ENCODE data around the gene PARP16. TPM values are rescaled to one million over a fixed set of nuclear protein-coding genes. Genes with fewer than 3 reads are reported as not detected.

PARP16 gene
- total and polyA plus RNA-seq, 2 experiments from 2014 or later, result 9.3 to 19.7 TPM

GRCh38 chr15:65223996-65224395, 62.7 kb downstream of the PARP16 start:
- no peaks in the 10 kb centered on the region for H3K9me2 ChIP-seq (replicated peaks; ENCODE audit: insufficient read depth)
- H3K9me3 ChIP-seq (ENCODE audit: low read depth), result no peaks in the 10 kb centered on the region
- H3K36me3 ChIP-seq (replicated peaks; ENCODE audit: insufficient read depth, low read depth), result no peaks in the 10 kb centered on the region
- WGBS (ENCODE audit: low lambda C conversion rate, missing lambda C conversion rate), result 95% methylated on average over 6 of the region's 6 CpGs
- H3K27ac ChIP-seq, result no peak overlapping the region
- no peak for DNase-seq (ENCODE audit: low spot score)
- no peak overlapping the region for H3K4me3 ChIP-seq
- H3K4me1 ChIP-seq (ENCODE audit: insufficient read depth), result peaks cover 11% of the 10 kb centered on the region
- TF ChIP-seq CTCF (IDR thresholded peaks at IDR 0.05; ENCODE audit: poor library complexity) (no peak), EZH2 (IDR thresholded peaks at IDR 0.05; ENCODE audit: borderline replicate concordance) (no peak), EZH2phosphoT487 (IDR thresholded peaks at IDR 0.05; ENCODE audit: low read depth, severe bottlenecking, unreplicated experiment) (no peak)
- no peaks in the 10 kb centered on the region for H3K79me2 ChIP-seq
- H2AFZ ChIP-seq, result no peak overlapping the region
- no peak overlapping the region for H3K4me2 ChIP-seq
- no peaks in the 10 kb centered on the region for H4K20me1 ChIP-seq (ENCODE audit: insufficient read depth, poor library complexity, severe bottlenecking)
- no peaks in the 10 kb centered on the region for H3K27me3 ChIP-seq

GRCh38 chr15:65222891-65223290, 63.8 kb downstream of the PARP16 start:
- DNase-seq (ENCODE audit: low spot score), result no peak
- no peaks in the 10 kb centered on the region for H4K20me1 ChIP-seq (ENCODE audit: insufficient read depth, poor library complexity, severe bottlenecking)
- H3K4me3 ChIP-seq, result no peak overlapping the region
- TF ChIP-seq EZH2phosphoT487 (IDR thresholded peaks at IDR 0.05; ENCODE audit: low read depth, severe bottlenecking, unreplicated experiment), result no peak
- no peak for TF ChIP-seq CTCF (IDR thresholded peaks at IDR 0.05; ENCODE audit: poor library complexity)
- no peak for TF ChIP-seq EZH2 (IDR thresholded peaks at IDR 0.05; ENCODE audit: borderline replicate concordance)
- H3K27me3 ChIP-seq, result no peaks in the 10 kb centered on the region
- H3K9me2 ChIP-seq (replicated peaks; ENCODE audit: insufficient read depth), result no peaks in the 10 kb centered on the region
- H3K4me1 ChIP-seq (ENCODE audit: insufficient read depth), result peaks cover 11% of the 10 kb centered on the region
- H3K27ac ChIP-seq, result no peak overlapping the region
- H3K9me3 ChIP-seq (ENCODE audit: low read depth), result no peaks in the 10 kb centered on the region
- H3K79me2 ChIP-seq, result no peaks in the 10 kb centered on the region
- 87% methylated on average over 4 of the region's 4 CpGs for WGBS (ENCODE audit: low lambda C conversion rate, missing lambda C conversion rate)
- no peak overlapping the region for H2AFZ ChIP-seq
- no peak overlapping the region for H3K4me2 ChIP-seq
- no peaks in the 10 kb centered on the region for H3K36me3 ChIP-seq (replicated peaks; ENCODE audit: insufficient read depth, low read depth)

- Histone ChIP-seq H4K20me1 (ENCODE audit: insufficient read depth, poor library complexity, severe bottlenecking) (no peaks in the 10 kb centered on the region), H3K27ac (peak overlapping the region; percentile 44), H3K4me2 (no peak overlapping the region), H3K36me3 (replicated peaks; ENCODE audit: insufficient read depth, low read depth) (no peaks in the 10 kb centered on the region), H3K4me3 (no peak overlapping the region), H3K9me3 (ENCODE audit: low read depth) (no peaks in the 10 kb centered on the region), H3K4me1 (ENCODE audit: insufficient read depth) (peaks cover 11% of the 10 kb centered on the region), H2AFZ (no peak overlapping the region), H3K79me2 (no peaks in the 10 kb centered on the region), H3K27me3 (no peaks in the 10 kb centered on the region), H3K9me2 (replicated peaks; ENCODE audit: insufficient read depth) (no peaks in the 10 kb centered on the region)
- TF ChIP-seq CTCF (IDR thresholded peaks at IDR 0.05; ENCODE audit: poor library complexity) (no peak), EZH2 (IDR thresholded peaks at IDR 0.05; ENCODE audit: borderline replicate concordance) (no peak), EZH2phosphoT487 (IDR thresholded peaks at IDR 0.05; ENCODE audit: low read depth, severe bottlenecking, unreplicated experiment) (no peak)
- WGBS (ENCODE audit: low lambda C conversion rate, missing lambda C conversion rate), result 56% methylated on average over 2 of the region's 2 CpGs
- DNase-seq (ENCODE audit: low spot score), result no peak
These were observed 65.0 kb downstream of the PARP16 start for GRCh38 chr15:65221697-65222096.

- TF ChIP-seq EZH2phosphoT487 (IDR thresholded peaks at IDR 0.05; ENCODE audit: low read depth, severe bottlenecking, unreplicated experiment), result no peak
- TF ChIP-seq CTCF (IDR thresholded peaks at IDR 0.05; ENCODE audit: poor library complexity), result no peak
- no peak for TF ChIP-seq EZH2 (IDR thresholded peaks at IDR 0.05; ENCODE audit: borderline replicate concordance)
- H3K27me3 ChIP-seq, result no peaks in the 10 kb centered on the region
- DNase-seq (ENCODE audit: low spot score), result no peak
- H3K36me3 ChIP-seq (replicated peaks; ENCODE audit: insufficient read depth, low read depth), result no peaks in the 10 kb centered on the region
- H3K4me2 ChIP-seq, result no peak overlapping the region
- H3K9me2 ChIP-seq (replicated peaks; ENCODE audit: insufficient read depth), result no peaks in the 10 kb centered on the region
- no peaks in the 10 kb centered on the region for H3K9me3 ChIP-seq (ENCODE audit: low read depth)
- H2AFZ ChIP-seq, result no peak overlapping the region
- no peak overlapping the region for H3K27ac ChIP-seq
- WGBS (ENCODE audit: low lambda C conversion rate, missing lambda C conversion rate), result 95% methylated on average over 3 of the region's 3 CpGs
- H3K4me3 ChIP-seq, result no peak overlapping the region
- no peaks in the 10 kb centered on the region for H3K79me2 ChIP-seq
- peaks cover 7% of the 10 kb centered on the region for H3K4me1 ChIP-seq (ENCODE audit: insufficient read depth)
- H4K20me1 ChIP-seq (ENCODE audit: insufficient read depth, poor library complexity, severe bottlenecking), result no peaks in the 10 kb centered on the region
These were observed 67.5 kb downstream of the PARP16 start for GRCh38 chr15:65219137-65219536.
